Stimulated activated CD8-positive, alpha-beta memory T cell treated with anti-CD3 and anti-CD28 coated beads, Interleukin-15, amount 100 ng/mL, for 24 hours (primary cell): Measurements from ENCODE around the gene ITCH.
"Not testable (repeated sequence)": the region's sequence is repeated elsewhere in the genome, so short reads cannot be mapped to it uniquely, and the experiment has no call there.

Source experiments
- DNase-seq: peaks from one replicate; pipeline ENCODE4 v3.0.0-alpha.2; 2020; ENCODE audit warnings: low read depth

The ITCH gene

GRCh38 chr20:34363062-34363464, at the start of gene ITCH:
Gene ITCH, plus strand, starts transcription at chr20:34363273. Its CDS starts 30,539 bp downstream, at chr20:34393812.
- peak; percentile 80 for DNase-seq

GRCh38 chr20:34315236-34315635, 47.8 kb upstream of the ITCH start:
- no peak for DNase-seq

- no peak for DNase-seq
Measured at GRCh38 chr20:34316196-34316814, 46.8 kb upstream of the ITCH start.

GRCh38 chr20:34318609-34319443, 44.2 kb upstream of the ITCH start:
- no peak for DNase-seq

- no peak for DNase-seq
Measured at GRCh38 chr20:34320861-34321260, 42.2 kb upstream of the ITCH start.

GRCh38 chr20:34322267-34323105, 40.6 kb upstream of the ITCH start:
- DNase-seq = no peak

- DNase-seq = no peak
Measured at GRCh38 chr20:34324541-34324940, 38.5 kb upstream of the ITCH start.

GRCh38 chr20:34328207-34328606, 34.9 kb upstream of the ITCH start:
- DNase-seq = not testable (repeated sequence)

GRCh38 chr20:34328928-34329677, 34.0 kb upstream of the ITCH start:
- no peak for DNase-seq

- not testable (repeated sequence) for DNase-seq
Measured at GRCh38 chr20:34330861-34331544, 32.1 kb upstream of the ITCH start.

- no peak for DNase-seq
Measured at GRCh38 chr20:34331838-34332237, 31.2 kb upstream of the ITCH start.

GRCh38 chr20:34332262-34332920, 30.7 kb upstream of the ITCH start:
- no peak for DNase-seq

GRCh38 chr20:34333786-34334185, 29.3 kb upstream of the ITCH start:
- DNase-seq = no peak

GRCh38 chr20:34334654-34335407, 28.2 kb upstream of the ITCH start:
- no peak for DNase-seq

GRCh38 chr20:34337544-34337943, 25.5 kb upstream of the ITCH start:
- DNase-seq = no peak

GRCh38 chr20:34337982-34338726, 24.9 kb upstream of the ITCH start:
- DNase-seq = no peak

GRCh38 chr20:34340726-34341125, 22.3 kb upstream of the ITCH start:
- not testable (repeated sequence) for DNase-seq

- not testable (repeated sequence) for DNase-seq
Measured at GRCh38 chr20:34341199-34341598, 21.9 kb upstream of the ITCH start.
